H9 (cell line): ENCODE measurements around the gene GAD2. TPM values are rescaled to one million over a fixed set of nuclear protein-coding genes. Genes with fewer than 3 reads are reported as not detected.

Experiments
- DNase-seq: peaks from one replicate; pipeline ENCODE4 v3.0.0-alpha.2; 2017
- H2AFZ ChIP-seq: one replicate; pipeline ENCODE4 v1.6.1; 2013; ENCODE audit warnings: mild to moderate bottlenecking, low read length, control low read depth, moderate library complexity
- H2AK5ac ChIP-seq: 2 replicates; pipeline ENCODE4 v1.6.1; 2013; ENCODE audit warnings: low read length, control low read depth, mixed read lengths; ENCODE audit not compliant: insufficient read length
- H2BK120ac ChIP-seq: one replicate; pipeline ENCODE4 v1.6.1; 2013; ENCODE audit warnings: low read depth, mild to moderate bottlenecking, low read length, control low read depth, inconsistent platforms; ENCODE audit not compliant: poor library complexity, severe bottlenecking
- H2BK12ac ChIP-seq: 2 replicates; pipeline ENCODE4 v1.6.1; 2013; ENCODE audit warnings: low read length, control low read depth, mixed read lengths, low read depth; ENCODE audit not compliant: insufficient read length
- H2BK15ac ChIP-seq: 2 replicates; pipeline ENCODE4 v1.6.1; 2013; ENCODE audit warnings: low read depth, low read length, control low read depth
- H2BK20ac ChIP-seq: one replicate; pipeline ENCODE4 v1.6.1; 2013; ENCODE audit warnings: low read depth, mild to moderate bottlenecking, low read length, control low read depth, inconsistent platforms; ENCODE audit not compliant: poor library complexity, severe bottlenecking
- H2BK5ac ChIP-seq: 2 replicates; pipeline ENCODE4 v1.6.1; 2013; ENCODE audit warnings: low read length, control low read depth, mixed read lengths; ENCODE audit not compliant: insufficient read length
- H3K14ac ChIP-seq: 2 replicates; pipeline ENCODE4 v1.6.1; 2013; ENCODE audit warnings: low read length, control low read depth; ENCODE audit not compliant: insufficient read depth
- H3K18ac ChIP-seq: 2 replicates; pipeline ENCODE4 v1.6.1; 2013; ENCODE audit warnings: low read depth, mild to moderate bottlenecking, mixed read lengths, low read length, control low read depth; ENCODE audit not compliant: insufficient read length
- H3K23ac ChIP-seq: 2 replicates; pipeline ENCODE4 v1.6.1; 2013; ENCODE audit warnings: low read length, control low read depth, mixed read lengths, low read depth; ENCODE audit not compliant: insufficient read length
- H3K23me2 ChIP-seq: 2 replicates; pipeline ENCODE4 v1.6.1; 2013; ENCODE audit warnings: low read depth, mild to moderate bottlenecking, mixed read lengths, low read length, control low read depth; ENCODE audit not compliant: insufficient read length, poor library complexity, severe bottlenecking
- H3K27ac ChIP-seq: 2 replicates; pipeline ENCODE4 v1.5.1; 2013; ENCODE audit warnings: low read length, control low read depth, mixed read lengths, low read depth; ENCODE audit not compliant: insufficient read length
- H3K27me3 ChIP-seq: 2 replicates; pipeline ENCODE4 v1.6.1; 2013; ENCODE audit warnings: low read length, control low read depth, inconsistent platforms; ENCODE audit not compliant: insufficient read depth
- H3K4ac ChIP-seq: 2 replicates; pipeline ENCODE4 v1.6.1; 2013; ENCODE audit warnings: low read depth, mild to moderate bottlenecking, control low read depth, inconsistent platforms, low read length, moderate library complexity
- H3K4me1 ChIP-seq: 2 replicates; pipeline ENCODE4 v1.6.1; 2013; ENCODE audit warnings: low read length, control low read depth, inconsistent platforms; ENCODE audit not compliant: insufficient read depth
- H3K4me2 ChIP-seq: 2 replicates; pipeline ENCODE4 v1.6.1; 2013; ENCODE audit warnings: low read length, control low read depth, mixed read lengths; ENCODE audit not compliant: insufficient read length, insufficient read depth
- H3K56ac ChIP-seq: 2 replicates; pipeline ENCODE4 v1.6.1; 2013; ENCODE audit warnings: low read depth, mild to moderate bottlenecking, mixed read lengths, low read length, control low read depth; ENCODE audit not compliant: insufficient read length
- H3K79me1 ChIP-seq: 2 replicates; pipeline ENCODE4 v1.6.1; 2013; ENCODE audit warnings: low read depth, mild to moderate bottlenecking, moderate library complexity, low read length, control low read depth, inconsistent platforms; ENCODE audit not compliant: insufficient read depth, poor library complexity, severe bottlenecking
- H3K79me2 ChIP-seq: 2 replicates; pipeline ENCODE4 v1.6.1; 2013; ENCODE audit warnings: low read length, control low read depth, inconsistent platforms; ENCODE audit not compliant: insufficient read depth
- H3K9ac ChIP-seq: 2 replicates; pipeline ENCODE4 v1.6.1; 2013; ENCODE audit warnings: low read length, control low read depth, mixed read lengths; ENCODE audit not compliant: insufficient read length; ENCODE audit errors: extremely low read depth
- H3K9me3 ChIP-seq: one replicate; pipeline ENCODE4 v1.6.1; 2013; ENCODE audit warnings: low read depth, low read length, inconsistent platforms; ENCODE audit not compliant: control insufficient read depth
- H3T11ph ChIP-seq: one replicate; pipeline ENCODE4 v1.6.1; 2013; ENCODE audit warnings: mild to moderate bottlenecking, low read length, control low read depth, inconsistent platforms
- H4K20me1 ChIP-seq: one replicate; pipeline ENCODE4 v1.6.1; 2013; ENCODE audit not compliant: control insufficient read depth, insufficient read length, insufficient read depth
- H4K5ac ChIP-seq: 2 replicates; pipeline ENCODE4 v1.6.1; 2013; ENCODE audit warnings: low read depth, mild to moderate bottlenecking, mixed read lengths, low read length, control low read depth; ENCODE audit not compliant: insufficient read length
- H4K8ac ChIP-seq: replicated peaks from 2 replicates; pipeline ENCODE4 v1.6.1; 2013; ENCODE audit warnings: low read length, control low read depth, mixed read lengths, low read depth; ENCODE audit not compliant: insufficient read length
- H4K91ac ChIP-seq: 2 replicates; pipeline ENCODE4 v1.6.1; 2013; ENCODE audit warnings: low read depth, mild to moderate bottlenecking, moderate library complexity, mixed read lengths, low read length, control low read depth; ENCODE audit not compliant: insufficient read length
- H3K27ac Mint-ChIP-seq, 3 experiments: 2 replicates in 2 of 3; 3 replicates in 1 of 3; pipeline ENCODE4 v1.8.0; 2020 to 2021; ENCODE audit warnings: mixed read lengths in 3 of 3, mild to moderate bottlenecking in 1 of 3, moderate library complexity in 1 of 3
- H3K27me3 Mint-ChIP-seq: 2 replicates; pipeline ENCODE4 v1.8.0; 2021; ENCODE audit warnings: low read depth, mild to moderate bottlenecking, moderate library complexity, mixed read lengths
- H3K36me3 Mint-ChIP-seq, 3 experiments: 2 replicates in 2 of 3; 3 replicates in 1 of 3; pipeline ENCODE4 v1.8.0; 2020 to 2021; ENCODE audit warnings: low read depth in 3 of 3, mixed read lengths in 3 of 3; ENCODE audit not compliant: insufficient read depth in 1 of 3
- H3K4me1 Mint-ChIP-seq, 2 experiments: 2 replicates each; pipeline ENCODE4 v1.8.0; 2020; ENCODE audit warnings: mixed read lengths in 2 of 2
- H3K4me3 Mint-ChIP-seq, 2 experiments: 2 replicates in 1 of 2; 3 replicates in 1 of 2; pipeline ENCODE4 v1.8.0; 2020 to 2021; ENCODE audit warnings: mild to moderate bottlenecking in 2 of 2, mixed read lengths in 2 of 2, moderate library complexity in 1 of 2
- H3K9me3 Mint-ChIP-seq, 2 experiments: 2 replicates in 1 of 2; 3 replicates in 1 of 2; pipeline ENCODE4 v1.8.0; 2020; ENCODE audit warnings: mild to moderate bottlenecking in 2 of 2, mixed read lengths in 2 of 2, moderate library complexity in 1 of 2
- CTCF ChIP-seq: fragments of 200-600 bp; sonication (generic); conservative IDR thresholded peaks from 3 replicates; pipeline ENCODE4 v1.8.0; 2021; ENCODE audit warnings: antibody characterized with exemption, mild to moderate bottlenecking
- whole genome bisulfite sequencing: extraction: QIAGEN DNeasy Blood & Tissue Kit; methylation state at CpG from one replicate; pipeline ENCODE4 v1.1.7; 2013; ENCODE audit warnings: missing lambda C conversion rate, low lambda C conversion rate, mixed read lengths; ENCODE audit not compliant: insufficient read length; ENCODE audit errors: extremely low coverage; 5-methylcytosine and 5-hydroxymethylcytosine counted together
- total RNA-seq: library from RNA; stranded (reverse); gene quantifications from 2 replicates; pipeline ENCODE4 v1.2.1, GENCODE V29; 2021

Gene GAD2
- total RNA-seq, 1 experiment from 2014 or later, result 2.0 TPM

- no peak overlapping the region for H2BK12ac ChIP-seq
- no peak for TF ChIP-seq CTCF
- no peak overlapping the region for H2BK5ac ChIP-seq
- no peak overlapping the region for H3K4me2 ChIP-seq
- no peaks in the 10 kb centered on the region for H3K79me2 ChIP-seq
- H3K9me3 ChIP-seq, result no peaks in the 10 kb centered on the region
- H2AFZ ChIP-seq, result no peak overlapping the region
- no peak overlapping the region for H2AK5ac ChIP-seq
- H3K4ac ChIP-seq, result no peak overlapping the region
- H3T11ph ChIP-seq, result no peak overlapping the region
- H3K56ac ChIP-seq, result no peak overlapping the region
- H3K4me3 Mint-ChIP-seq, result no peak overlapping the region
- no peaks in the 10 kb centered on the region for H3K4me1 ChIP-seq
- H2BK15ac ChIP-seq, result no peak overlapping the region
- no peak overlapping the region for H3K27ac ChIP-seq
- no peaks in the 10 kb centered on the region for H3K23me2 ChIP-seq
- no peaks in the 10 kb centered on the region for H3K9me3 Mint-ChIP-seq
- DNase-seq, result no peak
- H4K20me1 ChIP-seq, result no peaks in the 10 kb centered on the region
- no peak overlapping the region for H3K9ac ChIP-seq
- no peak overlapping the region for H4K8ac ChIP-seq
- peaks cover 11% of the 10 kb centered on the region for H3K27me3 Mint-ChIP-seq
- H4K91ac ChIP-seq, result no peak overlapping the region
- H2BK20ac ChIP-seq, result no peak overlapping the region
- no peak overlapping the region for H3K14ac ChIP-seq
- H3K79me1 ChIP-seq, result no peaks in the 10 kb centered on the region
- H3K27me3 ChIP-seq, result no peaks in the 10 kb centered on the region
- no peaks in the 10 kb centered on the region; a peak in 2 of 7 replicates for H3K36me3 Mint-ChIP-seq
- H3K27ac Mint-ChIP-seq, result no peak overlapping the region; a peak in 1 of 7 replicates
- no peaks in the 10 kb centered on the region; a peak in 1 of 4 replicates for H3K4me1 Mint-ChIP-seq
- no peak overlapping the region for H3K18ac ChIP-seq
- WGBS, result no CpG with 5 or more reads among the region's 6 CpGs
- H2BK120ac ChIP-seq, result no peak overlapping the region
- H3K23ac ChIP-seq, result no peak overlapping the region
- no peak overlapping the region for H4K5ac ChIP-seq
Measured at GRCh38 chr10:26235761-26236160, 19.2 kb downstream of the GAD2 start.
